Pulmonary artery endothelial cell (primary cell): ENCODE measurements around the gene HAND1. TPM values are rescaled to one million over a fixed set of nuclear protein-coding genes. Genes with fewer than 3 reads are reported as not detected.

ENCODE experiments used
- DNase-seq: peaks from one replicate; pipeline ENCODE4 v3.0.0-alpha.2; 2011; ENCODE audit warnings: low read depth, low spot score
- total RNA-seq: library from RNA; depleted of rRNA; stranded (reverse); fragments of >200 nt; gene quantifications from 2 replicates; pipeline ENCODE4 v1.2.3, GENCODE V29; 2014

HAND1 gene
- total RNA-seq, 1 donor from 2014 or later = not detected

DNA sequence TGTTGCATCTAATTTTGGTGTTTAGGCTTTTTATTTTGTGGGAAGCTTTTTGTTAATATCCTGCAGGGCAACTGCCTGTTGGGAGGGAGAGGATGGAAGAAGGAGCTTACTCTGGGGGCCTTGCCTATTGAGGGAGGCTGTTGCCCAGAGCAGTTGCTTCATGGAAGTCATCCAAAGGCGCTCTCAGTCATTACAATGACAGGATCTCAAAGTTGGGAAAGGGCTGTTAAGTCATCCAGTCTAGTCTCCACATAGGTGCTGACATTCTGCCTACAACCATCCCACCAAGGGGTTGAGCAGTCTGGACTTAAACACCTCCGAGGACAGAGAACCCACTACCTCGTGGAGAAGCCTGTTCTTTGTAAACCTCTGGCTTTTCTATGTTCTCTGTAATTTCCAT is 19.0 kb downstream of the HAND1 start:
- no peak for DNase-seq

DNA sequence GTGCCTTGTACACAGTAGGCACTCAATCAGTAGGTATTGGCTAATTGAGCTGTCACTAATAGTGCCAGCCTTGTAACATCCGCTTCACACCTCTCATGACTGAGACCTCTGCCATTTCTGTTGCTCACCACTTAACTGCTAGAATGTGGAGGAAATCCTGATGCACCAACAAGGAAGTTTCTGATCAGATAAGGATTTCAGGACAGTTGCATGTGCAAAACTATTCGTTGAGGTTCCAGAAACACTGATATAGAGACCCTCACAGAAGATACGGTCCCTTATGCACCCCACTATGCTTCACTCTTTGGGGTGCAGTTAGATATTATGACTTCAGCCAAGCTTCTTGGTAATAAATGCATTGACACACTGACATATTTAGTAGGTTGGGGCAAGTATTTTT is 21.5 kb downstream of the HAND1 start:
- DNase-seq = no peak

DNA sequence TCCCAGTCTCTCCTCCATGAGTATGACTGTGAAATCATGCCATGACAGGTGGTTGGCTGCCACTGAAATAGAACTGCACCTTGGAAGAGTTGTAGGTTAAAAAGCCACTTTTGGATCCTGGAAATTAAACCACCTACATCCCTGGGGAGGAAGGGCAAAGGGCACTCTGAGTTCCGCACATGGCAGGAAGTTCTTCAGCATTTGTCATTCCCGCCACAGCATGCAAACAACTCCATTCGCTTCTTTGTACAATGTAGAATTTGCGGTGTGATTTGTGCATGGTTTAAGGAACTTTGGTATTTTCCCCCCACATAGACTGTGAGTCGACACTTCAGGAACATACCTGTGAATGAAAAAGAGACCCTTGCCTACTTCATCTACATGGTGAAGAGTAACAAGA is 22.4 kb downstream of the HAND1 start:
- no peak for DNase-seq

DNA sequence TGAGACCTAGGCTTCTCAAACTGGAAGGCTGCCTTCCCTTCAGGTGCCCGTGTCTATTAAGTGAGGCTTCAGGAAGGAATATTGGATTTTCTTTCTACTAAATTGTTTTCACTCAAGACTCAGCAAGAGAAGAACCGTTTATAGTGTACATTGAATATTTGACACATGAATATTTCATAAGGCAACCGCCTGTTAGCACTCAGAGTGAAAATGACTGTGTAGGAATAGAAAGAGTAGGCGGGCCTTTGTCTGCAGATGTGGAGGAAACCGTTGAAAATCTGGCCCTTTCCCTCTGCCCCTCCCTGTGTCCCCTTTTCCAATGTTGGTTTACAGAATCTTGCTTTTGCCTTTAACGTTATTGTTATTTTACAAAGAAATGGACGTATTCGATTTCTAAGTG is 26.1 kb downstream of the HAND1 start:
- DNase-seq = no peak

DNA sequence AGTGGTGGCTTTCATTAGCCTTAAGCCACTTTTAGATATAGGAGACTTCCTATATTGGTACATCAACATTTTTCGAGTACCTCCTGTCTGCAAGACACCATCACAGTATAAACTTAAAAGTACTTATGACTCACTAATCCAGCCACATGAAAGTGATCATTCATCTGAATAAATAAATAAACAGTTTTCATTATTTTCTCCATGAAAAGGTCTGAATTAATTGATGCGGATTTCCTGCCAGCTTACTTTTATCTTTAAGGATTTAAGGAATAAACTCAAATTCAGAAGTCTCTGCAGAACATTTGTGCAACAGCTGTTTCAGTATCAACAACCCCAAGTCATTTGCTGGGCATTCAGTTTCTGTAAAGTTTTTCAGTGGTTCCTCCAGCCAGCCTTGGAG is 28.2 kb downstream of the HAND1 start:
- no peak for DNase-seq

DNA sequence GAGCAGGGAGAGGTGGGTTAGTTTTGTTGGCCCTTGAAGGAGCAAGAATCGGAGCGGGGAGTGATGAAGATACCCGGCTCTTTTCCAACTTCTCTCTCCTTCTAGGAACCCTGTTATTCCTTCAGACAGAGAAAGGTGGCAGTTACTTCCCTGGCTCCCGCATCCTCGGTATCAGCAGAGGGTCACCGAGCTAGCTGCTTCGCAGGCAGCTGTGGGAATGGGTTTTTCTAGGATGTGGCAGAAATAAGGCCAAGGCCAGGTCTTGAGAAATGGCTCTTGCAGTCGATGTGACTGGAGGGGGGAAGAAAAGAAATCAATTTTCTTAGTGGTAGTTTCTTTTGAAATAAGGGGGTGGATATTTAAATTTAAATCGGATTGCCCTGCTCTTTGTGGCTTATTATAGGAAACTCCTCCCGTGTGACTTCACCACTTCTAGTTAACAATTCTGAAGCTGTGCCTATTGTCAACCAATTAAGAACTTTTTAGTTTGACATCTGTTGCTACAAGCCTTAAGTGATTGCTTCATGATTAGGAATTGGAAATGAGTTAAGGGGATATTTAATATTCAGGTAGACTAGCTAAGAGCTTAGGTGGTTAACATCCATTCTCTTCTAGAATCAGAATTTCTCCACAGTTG is 30.8 kb downstream of the HAND1 start:
- no peak for DNase-seq

DNA sequence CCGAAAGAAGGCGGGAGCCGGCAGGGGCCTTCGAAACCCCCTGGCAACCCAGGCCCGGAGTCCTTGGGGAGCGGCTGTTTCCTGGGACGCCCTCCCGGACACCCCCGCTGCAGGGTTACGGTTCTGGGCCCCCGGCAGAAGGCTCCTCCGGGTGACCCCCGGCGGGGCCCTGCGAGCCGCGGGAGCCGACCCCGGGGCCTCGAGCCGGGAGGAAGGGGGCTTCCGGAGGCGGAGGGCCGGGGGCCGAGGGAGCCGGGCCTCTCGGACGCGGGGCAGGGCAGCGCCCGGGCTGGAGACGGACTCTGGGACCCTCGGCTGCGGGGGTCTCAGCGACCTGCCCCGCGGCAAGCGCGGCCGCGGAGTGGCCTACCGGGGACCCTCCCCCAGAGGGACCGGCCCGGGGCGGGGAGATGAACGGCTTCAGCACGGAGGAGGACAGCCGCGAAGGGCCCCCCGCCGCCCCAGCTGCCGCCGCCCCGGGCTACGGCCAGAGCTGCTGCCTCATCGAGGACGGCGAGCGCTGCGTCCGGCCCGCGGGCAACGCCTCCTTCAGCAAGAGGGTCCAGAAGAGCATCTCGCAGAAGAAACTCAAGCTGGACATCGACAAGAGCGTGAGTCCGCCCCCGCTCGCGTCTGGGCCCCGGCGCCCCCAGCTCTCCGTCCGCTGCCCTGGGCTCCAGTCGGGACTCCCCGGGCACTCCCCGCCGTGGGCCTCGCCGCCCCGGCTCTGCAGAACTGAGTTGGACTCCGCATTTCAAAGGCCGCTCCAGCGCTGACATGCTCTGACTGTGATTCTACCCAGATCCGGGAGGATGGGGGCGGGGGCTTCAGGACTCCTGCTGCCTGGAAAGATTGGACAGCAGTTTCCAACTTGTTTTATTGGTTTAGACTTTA is 31.6 kb downstream of the HAND1 start:
- DNase-seq = peak; percentile 20

DNA sequence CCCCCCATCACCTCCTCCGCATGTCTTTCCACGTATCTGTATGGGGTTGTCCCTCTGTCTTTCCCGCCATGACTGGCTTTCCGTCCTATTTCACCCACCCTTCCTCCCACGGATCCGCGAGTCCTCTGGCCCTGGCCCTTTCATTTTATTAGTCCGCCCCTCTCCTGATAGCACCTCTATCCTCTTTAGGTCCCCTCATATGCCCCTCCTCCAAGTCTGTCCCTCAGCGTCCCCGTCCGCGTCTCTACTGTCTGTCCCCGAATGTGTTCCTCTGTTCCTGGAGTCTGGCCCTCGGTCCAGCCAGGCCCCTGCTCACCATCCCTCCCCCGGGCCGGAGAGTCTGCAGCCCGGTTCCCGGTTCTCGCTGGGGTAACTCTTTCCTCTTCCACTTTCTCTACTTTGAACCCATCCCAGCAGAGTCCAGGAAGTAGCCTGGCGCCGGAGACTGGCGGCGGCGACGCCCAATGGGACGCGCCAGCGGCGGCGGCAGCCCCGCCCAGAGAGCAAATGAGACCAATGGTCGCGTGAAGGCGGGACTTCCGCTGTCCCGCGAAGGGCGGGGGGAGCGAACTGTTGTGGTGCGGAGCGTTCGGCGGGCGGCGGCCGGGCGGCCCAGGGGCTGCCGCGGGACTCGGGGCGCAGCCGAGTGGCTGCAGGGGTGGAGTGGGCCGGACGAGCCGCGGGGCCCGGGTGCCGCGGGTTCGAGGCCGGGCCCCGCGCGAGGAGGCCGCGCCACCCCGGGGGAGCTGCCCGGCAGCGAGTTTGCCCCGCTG is 32.4 kb downstream of the HAND1 start, which contains the start of gene SAP30L:
Gene SAP30L, plus strand, starts transcription at position 576 of the 773 bp plus-strand sequence. CDS start 608 bp downstream, outside the sequence.
- peak; percentile 71 for DNase-seq

DNA sequence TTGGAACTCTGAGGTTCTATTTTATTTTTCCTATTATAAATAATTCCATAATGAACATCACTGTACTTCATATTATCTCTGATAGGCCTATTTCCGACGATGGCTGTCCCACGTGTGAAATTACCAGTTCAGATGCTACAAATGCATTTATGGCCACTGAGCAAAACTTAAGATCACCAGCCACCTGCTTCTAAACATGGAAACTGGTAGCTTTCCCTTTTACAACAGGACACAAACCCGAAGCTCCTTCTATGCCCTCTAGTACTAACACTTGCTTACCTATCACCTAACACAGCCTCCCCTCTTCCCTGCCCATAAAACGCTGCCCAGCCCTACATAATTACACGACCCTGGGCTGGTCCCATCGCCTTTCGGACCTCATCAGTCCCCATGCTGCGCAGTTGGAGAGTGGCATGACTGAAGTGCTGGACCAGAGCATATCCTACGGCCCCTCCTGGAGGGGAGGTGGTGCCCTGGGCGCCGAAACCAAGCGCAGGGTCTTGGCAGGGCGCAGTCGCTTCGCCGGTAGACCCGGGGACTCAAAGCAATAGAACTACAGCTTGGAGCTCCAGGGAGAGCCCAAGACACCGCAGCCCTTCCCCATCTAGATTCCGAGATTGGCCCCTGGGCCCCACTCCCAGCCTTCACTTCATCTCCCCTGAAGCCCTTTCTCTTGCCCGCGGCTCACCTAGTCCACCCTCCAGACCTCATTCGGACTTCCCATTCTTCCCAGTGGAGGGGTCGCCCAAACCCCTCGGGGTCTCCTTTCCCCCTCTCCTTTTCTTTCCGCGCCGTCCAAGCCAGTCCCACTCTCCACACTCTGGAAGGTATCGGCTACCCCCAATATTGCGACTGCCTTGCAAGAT is 33.2 kb downstream of the HAND1 start:
- DNase-seq = no peak

DNA sequence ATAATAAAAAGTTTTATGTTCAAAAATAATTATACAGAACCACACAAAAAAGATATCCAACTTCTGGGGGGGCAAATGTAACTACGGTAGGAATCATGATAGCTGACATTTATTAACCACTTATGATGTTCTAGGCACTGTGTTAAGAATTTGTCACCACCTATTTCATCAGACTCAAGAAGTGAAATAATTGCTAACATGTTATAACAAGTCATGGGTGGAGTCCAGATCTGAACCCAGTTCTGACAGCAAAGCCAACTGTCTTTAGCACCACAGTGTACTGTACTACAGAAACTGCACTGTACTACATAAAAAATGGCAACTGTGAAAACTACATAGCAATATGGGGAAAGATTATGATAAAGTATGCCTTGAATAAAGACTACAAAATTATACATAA is 35.2 kb downstream of the HAND1 start:
- no peak for DNase-seq

DNA sequence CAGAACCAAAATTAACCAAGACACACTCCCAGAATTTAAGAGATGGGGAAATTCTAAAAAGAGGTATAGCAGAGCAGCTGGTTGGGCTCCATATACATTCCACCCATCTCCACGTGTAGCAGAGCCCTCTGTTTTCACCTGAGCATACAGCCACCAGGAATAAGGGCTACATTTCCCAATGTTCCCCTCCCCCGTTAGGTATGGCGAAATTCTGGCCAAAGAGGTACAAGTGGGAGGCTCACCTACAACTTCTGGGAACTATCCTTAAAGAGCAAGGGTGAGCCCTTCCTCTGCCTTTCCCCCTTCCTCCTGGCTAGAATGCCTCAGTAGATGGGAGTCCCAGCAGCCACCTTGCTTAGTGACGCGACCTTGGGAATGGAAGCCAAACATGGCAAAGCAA is 37.5 kb downstream of the HAND1 start:
- DNase-seq = no peak

DNA sequence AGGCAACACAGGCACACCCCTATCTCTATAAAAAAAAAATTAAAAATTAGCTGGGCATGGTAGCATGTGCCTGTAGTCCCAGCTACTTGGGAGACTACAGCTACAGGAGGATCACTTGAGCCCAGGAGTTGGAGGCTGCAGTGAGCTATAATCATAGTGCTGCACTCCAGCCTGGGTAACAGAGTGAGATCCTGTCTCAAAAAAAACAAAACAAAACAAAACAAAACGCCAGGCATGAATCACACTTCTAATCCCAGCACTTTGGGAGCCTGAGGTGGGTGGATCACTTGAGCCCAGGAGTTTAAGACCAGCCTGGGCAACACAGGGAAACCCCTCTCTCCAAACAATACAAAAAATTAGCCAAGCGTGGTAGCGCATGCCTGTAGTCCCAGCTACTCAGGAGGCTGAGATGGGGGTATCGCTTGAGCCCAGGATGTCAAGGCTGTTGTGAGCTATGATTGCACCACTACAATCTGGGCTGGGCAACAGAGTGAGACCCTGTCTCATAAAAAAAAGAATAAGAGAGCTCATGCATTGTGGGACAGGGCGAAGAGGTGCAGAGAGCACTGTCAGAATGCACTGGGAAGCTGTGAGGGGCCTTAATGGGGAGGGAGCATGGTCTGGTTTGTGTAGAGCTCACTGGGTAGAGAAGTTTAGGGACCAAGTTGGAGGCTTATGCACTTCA is 40.6 kb downstream of the HAND1 start:
- DNase-seq = no peak

DNA sequence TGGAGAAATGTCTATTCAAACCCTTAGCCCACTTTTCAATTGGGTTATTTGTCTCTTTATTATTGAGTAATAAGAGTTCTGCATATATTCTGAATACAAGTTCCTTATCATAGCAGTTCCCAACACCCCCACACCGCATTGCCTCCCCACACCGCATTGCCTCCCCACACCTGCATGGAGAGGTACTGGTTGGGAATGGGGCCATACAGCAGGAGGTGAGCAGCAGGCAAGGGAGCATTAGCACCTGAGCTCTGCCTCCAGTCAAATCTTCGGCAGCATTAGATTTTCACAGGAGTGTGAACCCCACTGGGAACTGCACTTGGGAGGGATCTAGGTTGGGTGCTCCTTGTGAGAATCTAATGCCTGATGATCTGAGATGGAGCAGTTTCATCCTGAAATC is 42.8 kb downstream of the HAND1 start:
- no peak for DNase-seq

DNA sequence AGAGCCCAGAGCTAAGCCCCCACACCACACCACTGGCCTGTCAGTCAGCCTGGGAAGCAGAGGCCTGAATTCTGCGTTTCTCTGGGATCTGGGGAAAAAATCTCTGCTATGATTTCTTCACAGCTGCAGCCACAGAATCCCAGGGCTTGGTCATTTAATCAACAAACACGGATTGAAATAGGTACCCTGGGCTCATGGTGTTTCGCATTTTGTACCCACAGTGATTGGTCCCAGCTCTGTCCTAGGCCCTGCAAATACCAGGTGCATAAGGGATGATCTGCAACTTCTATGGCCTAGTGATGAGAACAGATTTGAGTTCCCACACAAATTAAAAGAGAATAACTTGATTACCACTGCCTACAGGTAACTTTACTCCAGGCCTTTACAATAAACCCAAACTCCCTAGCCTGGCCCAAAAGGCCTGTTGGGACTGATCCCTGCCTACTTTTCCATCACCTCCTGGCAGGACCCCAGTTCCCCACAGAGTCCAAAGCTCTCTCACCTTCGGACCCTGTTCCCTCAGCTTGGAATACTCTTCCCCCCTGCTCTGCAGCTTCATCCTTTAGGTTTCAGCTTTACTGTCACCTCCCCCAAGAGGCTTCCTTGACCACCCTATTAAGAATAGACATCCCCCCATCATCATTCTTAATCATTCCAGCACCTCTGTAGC is 46.9 kb downstream of the HAND1 start:
- no peak for DNase-seq

DNA sequence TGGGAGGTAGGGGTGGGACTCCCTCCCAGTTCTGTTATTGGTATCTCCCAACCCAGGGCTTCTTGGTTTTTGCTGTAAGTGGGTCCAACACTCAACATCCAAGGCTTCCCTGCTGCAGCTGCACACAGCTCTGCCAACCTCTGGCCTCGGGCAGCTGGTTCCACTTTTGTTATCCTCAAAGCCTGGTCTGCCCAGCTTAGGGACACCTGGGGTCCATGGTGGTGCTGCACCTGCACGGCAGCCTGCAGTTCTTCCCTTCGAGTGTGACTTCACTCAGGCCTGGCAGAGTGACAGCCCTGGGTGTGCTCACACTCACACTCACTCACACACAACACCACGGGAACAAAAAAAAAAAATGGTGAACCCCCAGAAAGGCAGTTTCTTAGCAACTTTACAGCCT is 47.6 kb downstream of the HAND1 start:
- no peak for DNase-seq

DNA sequence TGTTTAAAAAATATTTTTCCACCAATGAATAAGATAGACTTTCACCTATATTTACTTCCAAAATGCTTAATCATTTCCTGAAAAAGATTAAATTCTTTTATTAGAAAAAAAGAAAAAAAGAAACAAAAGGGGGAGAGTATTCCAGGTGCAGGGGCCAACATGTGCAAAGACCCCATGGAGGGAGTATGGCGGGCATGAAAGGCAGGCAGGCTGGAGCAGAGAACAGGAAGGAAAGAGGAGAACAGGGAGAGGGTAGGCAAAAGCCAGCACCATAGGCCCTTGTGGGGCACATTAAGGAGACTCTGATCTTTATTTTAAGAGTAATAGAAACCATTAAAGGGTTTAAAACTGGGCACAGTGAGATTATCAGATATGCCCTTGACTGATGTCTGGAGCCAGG is 48.7 kb downstream of the HAND1 start:
- no peak for DNase-seq

DNA sequence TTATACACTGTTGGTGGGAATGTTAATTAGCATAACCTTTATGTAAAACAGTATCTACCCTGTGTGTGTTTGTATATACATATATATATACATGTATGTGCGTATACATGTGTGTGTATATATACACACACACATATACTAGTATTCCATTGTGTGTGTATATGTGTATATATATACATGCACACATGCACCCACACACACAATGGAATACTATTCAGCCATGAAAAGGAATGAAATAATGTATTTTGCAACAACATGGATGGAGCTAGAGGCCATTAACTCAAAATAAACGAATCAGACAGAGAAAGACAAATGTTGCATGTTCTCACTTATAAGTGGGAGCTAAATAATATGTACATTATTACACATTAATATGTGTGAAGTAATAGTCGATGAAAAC is 49.8 kb downstream of the HAND1 start:
- no peak for DNase-seq
